ENCODE results near the gene ADAMTSL1.

The ADAMTSL1 gene

GRCh38 chr9:18887546-18887945 is 413.6 kb downstream of the ADAMTSL1 start:
- Histone ChIP-seq H3K4me2 (ENCODE audit: low read length) (no peak overlapping the region), H3K4me1 (ENCODE audit: low read length) (peaks cover 23% of the 10 kb centered on the region), H3K27ac (ENCODE audit: low read length) (no peak overlapping the region), H2AFZ (ENCODE audit: low read depth, low read length) (no peak overlapping the region), H3K9ac (ENCODE audit: low read length) (no peak overlapping the region), H3K79me2 (ENCODE audit: low read length) (no peaks in the 10 kb centered on the region), H3K27me3 (ENCODE audit: low read depth, low read length) (0 out of 2 replicates have a peak, but pooled peaks cover 4% of the 10 kb centered on the region), H4K20me1 (ENCODE audit: insufficient read depth, low read length) (no peaks in the 10 kb centered on the region), H3K4me3 (ENCODE audit: low read length) (no peak overlapping the region), H3K9me3 (ENCODE audit: insufficient read depth, low read length) (no peaks in the 10 kb centered on the region), H3K36me3 (replicated peaks; ENCODE audit: low read depth, low read length) (no peaks in the 10 kb centered on the region)
- TF ChIP-seq EZH2phosphoT487 (IDR thresholded peaks at IDR 0.05; ENCODE audit: low read depth) (no peak), CTCF (IDR thresholded peaks at IDR 0.05; ENCODE audit: low read depth, low read length) (no peak)

GRCh38 chr9:18888290-18888689 is 414.3 kb downstream of the ADAMTSL1 start:
- peaks cover 23% of the 10 kb centered on the region for H3K4me1 ChIP-seq (ENCODE audit: low read length)
- H3K9ac ChIP-seq (ENCODE audit: low read length) = no peak overlapping the region
- TF ChIP-seq EZH2phosphoT487 (IDR thresholded peaks at IDR 0.05; ENCODE audit: low read depth) (no peak), CTCF (IDR thresholded peaks at IDR 0.05; ENCODE audit: low read depth, low read length) (no peak)
- H3K4me3 ChIP-seq (ENCODE audit: low read length) = no peak overlapping the region
- H2AFZ ChIP-seq (ENCODE audit: low read depth, low read length) = no peak overlapping the region
- no peaks in the 10 kb centered on the region for H3K36me3 ChIP-seq (replicated peaks; ENCODE audit: low read depth, low read length)
- no peaks in the 10 kb centered on the region for H4K20me1 ChIP-seq (ENCODE audit: insufficient read depth, low read length)
- H3K27ac ChIP-seq (ENCODE audit: low read length) = no peak overlapping the region
- no peak overlapping the region for H3K4me2 ChIP-seq (ENCODE audit: low read length)
- H3K9me3 ChIP-seq (ENCODE audit: insufficient read depth, low read length) = no peaks in the 10 kb centered on the region
- no peaks in the 10 kb centered on the region for H3K79me2 ChIP-seq (ENCODE audit: low read length)
- 0 out of 2 replicates have a peak, but pooled peaks cover 4% of the 10 kb centered on the region for H3K27me3 ChIP-seq (ENCODE audit: low read depth, low read length)

- Histone ChIP-seq H2AFZ (ENCODE audit: low read depth, low read length) (no peak overlapping the region), H3K4me3 (ENCODE audit: low read length) (no peak overlapping the region), H3K27ac (ENCODE audit: low read length) (no peak overlapping the region), H3K4me1 (ENCODE audit: low read length) (peaks cover 23% of the 10 kb centered on the region), H4K20me1 (ENCODE audit: insufficient read depth, low read length) (no peaks in the 10 kb centered on the region), H3K27me3 (ENCODE audit: low read depth, low read length) (no peaks in the 10 kb centered on the region), H3K9ac (ENCODE audit: low read length) (no peak overlapping the region), H3K9me3 (ENCODE audit: insufficient read depth, low read length) (no peaks in the 10 kb centered on the region), H3K79me2 (ENCODE audit: low read length) (no peaks in the 10 kb centered on the region), H3K4me2 (ENCODE audit: low read length) (no peak overlapping the region), H3K36me3 (replicated peaks; ENCODE audit: low read depth, low read length) (no peaks in the 10 kb centered on the region)
- no peak for TF ChIP-seq EZH2phosphoT487 (IDR thresholded peaks at IDR 0.05; ENCODE audit: low read depth)
- TF ChIP-seq CTCF (IDR thresholded peaks at IDR 0.05; ENCODE audit: low read depth, low read length) = no peak
These were observed 415.6 kb downstream of the ADAMTSL1 start for GRCh38 chr9:18889550-18889949.

- no peak overlapping the region for H3K4me3 ChIP-seq (ENCODE audit: low read length)
- peaks cover 23% of the 10 kb centered on the region for H3K4me1 ChIP-seq (ENCODE audit: low read length)
- H4K20me1 ChIP-seq (ENCODE audit: insufficient read depth, low read length) = no peaks in the 10 kb centered on the region
- H3K9me3 ChIP-seq (ENCODE audit: insufficient read depth, low read length) = no peaks in the 10 kb centered on the region
- H3K4me2 ChIP-seq (ENCODE audit: low read length) = peak overlapping the region; percentile 44
- no peaks in the 10 kb centered on the region for H3K27me3 ChIP-seq (ENCODE audit: low read depth, low read length)
- no peak overlapping the region for H3K27ac ChIP-seq (ENCODE audit: low read length)
- TF ChIP-seq EZH2phosphoT487 (IDR thresholded peaks at IDR 0.05; ENCODE audit: low read depth) (no peak), CTCF (IDR thresholded peaks at IDR 0.05; ENCODE audit: low read depth, low read length) (no peak)
- H2AFZ ChIP-seq (ENCODE audit: low read depth, low read length) = no peak overlapping the region; the same call in 1 of the 2 replicates
- H3K79me2 ChIP-seq (ENCODE audit: low read length) = no peaks in the 10 kb centered on the region
- H3K36me3 ChIP-seq (replicated peaks; ENCODE audit: low read depth, low read length) = no peaks in the 10 kb centered on the region
- no peak overlapping the region for H3K9ac ChIP-seq (ENCODE audit: low read length)
These were observed 416.4 kb downstream of the ADAMTSL1 start for GRCh38 chr9:18890372-18890771.

Measured in OCI-LY3 (cell line).